GM12878 (cell line): ENCODE results near the gene STX1B. TPM values are rescaled to one million over a fixed set of nuclear protein-coding genes. Genes with fewer than 3 reads are reported as not detected.

Source experiments
- BCLAF1 ChIP-seq: fragments of 450-650 bp; IDR thresholded peaks from 2 replicates; pipeline ENCODE4 v1.6.1; 2017; ENCODE audit warnings: antibody characterized with exemption, mild to moderate bottlenecking, moderate library complexity
- RB1 ChIP-seq: fragments of 450-650 bp; formaldehyde crosslinking; IDR thresholded peaks from 2 replicates; pipeline ENCODE4 v1.6.1; 2017; ENCODE audit warnings: mild to moderate bottlenecking, borderline replicate concordance
- ZBTB11 ChIP-seq: fragments of 450-650 bp; formaldehyde crosslinking; IDR thresholded peaks from 2 replicates; pipeline ENCODE4 v1.5.0; 2022; ENCODE audit warnings: mild to moderate bottlenecking, missing genetic modification characterization
- polyA plus RNA-seq, 11 experiments: library from polyadenylated mRNA; depleted of rRNA in 4 of 11; unstranded in 6 of 11; stranded (reverse) in 5 of 11; fragments of >200 nt; fragmentation: Nextera tagmentation in 4 of 11; fragmentation: Illumina TruSeq in 1 of 11; extraction: Ambion mirVana in 4 of 11; extraction: Trizol in 1 of 11; gene quantifications; 1 replicate in 1 of 11; 2 replicates in 10 of 11; pipeline versions ENCODE4 v1.2.1 to v1.2.3, GENCODE V29; 2011 to 2016; ENCODE audit warnings: inconsistent platforms in 2 of 11, missing spikeins in 2 of 11, low read depth in 1 of 11
- total RNA-seq, 4 experiments: library from RNA; depleted of rRNA in 3 of 4; stranded (reverse); fragments of >200 nt in 3 of 4; fragmentation: Illumina TruSeq in 1 of 4; extraction: Trizol in 1 of 4; gene quantifications; 2 replicates each; pipeline versions ENCODE4 v1.2.1 to v1.2.3, GENCODE V29; 2013 to 2021

The STX1B gene
- total and polyA plus RNA-seq, 10 of the 15 experiments (the other 5 are each of a cell fraction or from before 2014, with no cell fraction given), result 0.22 to 2.5 (median 1.1) TPM

- TF ChIP-seq RB1 (no peak), ZBTB11 (no peak), BCLAF1 (no peak)
- TF ChIP-seq, all 136 proteins: peak for 0
Measured at GRCh38 chr16:30961384-30961783, 49.1 kb downstream of the STX1B start (continued).
